ENCODE data around the gene CCL4L2.
A peak's percentile ranks its signal among the peaks of the same experiment; 100 is the strongest.
"Not testable (repeated sequence)": the region's sequence is repeated elsewhere in the genome, so short reads cannot be mapped to it uniquely, and the experiment has no call there.

CCL4L2 gene

DNA sequence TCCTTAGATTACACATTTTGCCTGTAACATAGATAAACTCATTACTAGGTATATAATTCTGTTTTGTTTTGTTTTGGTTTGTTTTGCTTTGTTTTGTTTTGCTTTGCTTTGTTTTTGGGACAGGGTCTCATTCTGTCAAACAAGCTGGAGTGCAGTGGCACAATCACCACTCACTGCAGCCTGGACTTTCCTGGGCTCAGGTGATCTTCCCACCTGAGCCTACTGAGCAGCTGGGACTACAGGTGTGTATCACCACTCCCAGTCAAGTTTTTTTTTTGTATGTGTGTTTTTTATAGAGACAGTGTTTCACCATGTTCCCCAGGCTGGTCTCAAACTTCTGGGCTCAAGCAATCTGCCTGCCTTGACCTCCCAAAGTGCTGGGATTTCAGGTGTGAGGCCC is 1.3 kb upstream of the CCL4L2 start:
- no peak for DNase-seq (ENCODE audit: low read depth in 1 of 2, low spot score in 1 of 2)
- Histone ChIP-seq H3K27me3 (ENCODE audit: insufficient read depth, poor library complexity, severe bottlenecking) (no peaks in the 10 kb centered on the region), H3K4me3 (replicated peaks; ENCODE audit: insufficient read depth, low read length) (no peak overlapping the region), H3K27ac (replicated peaks) (no peak overlapping the region)
- TF ChIP-seq POLR2AphosphoS5 (IDR thresholded peaks at IDR 0.05; ENCODE audit: low read depth) (no peak), CTCF (IDR thresholded peaks at IDR 0.05; ENCODE audit: insufficient read depth, low read length) (no peak), GABPA (IDR thresholded peaks at IDR 0.05; ENCODE audit: low read depth) (no peak), SPI1 (IDR thresholded peaks at IDR 0.05; ENCODE audit: borderline replicate concordance, low read depth) (no peak)
- TF ChIP-seq, protein P1, sequence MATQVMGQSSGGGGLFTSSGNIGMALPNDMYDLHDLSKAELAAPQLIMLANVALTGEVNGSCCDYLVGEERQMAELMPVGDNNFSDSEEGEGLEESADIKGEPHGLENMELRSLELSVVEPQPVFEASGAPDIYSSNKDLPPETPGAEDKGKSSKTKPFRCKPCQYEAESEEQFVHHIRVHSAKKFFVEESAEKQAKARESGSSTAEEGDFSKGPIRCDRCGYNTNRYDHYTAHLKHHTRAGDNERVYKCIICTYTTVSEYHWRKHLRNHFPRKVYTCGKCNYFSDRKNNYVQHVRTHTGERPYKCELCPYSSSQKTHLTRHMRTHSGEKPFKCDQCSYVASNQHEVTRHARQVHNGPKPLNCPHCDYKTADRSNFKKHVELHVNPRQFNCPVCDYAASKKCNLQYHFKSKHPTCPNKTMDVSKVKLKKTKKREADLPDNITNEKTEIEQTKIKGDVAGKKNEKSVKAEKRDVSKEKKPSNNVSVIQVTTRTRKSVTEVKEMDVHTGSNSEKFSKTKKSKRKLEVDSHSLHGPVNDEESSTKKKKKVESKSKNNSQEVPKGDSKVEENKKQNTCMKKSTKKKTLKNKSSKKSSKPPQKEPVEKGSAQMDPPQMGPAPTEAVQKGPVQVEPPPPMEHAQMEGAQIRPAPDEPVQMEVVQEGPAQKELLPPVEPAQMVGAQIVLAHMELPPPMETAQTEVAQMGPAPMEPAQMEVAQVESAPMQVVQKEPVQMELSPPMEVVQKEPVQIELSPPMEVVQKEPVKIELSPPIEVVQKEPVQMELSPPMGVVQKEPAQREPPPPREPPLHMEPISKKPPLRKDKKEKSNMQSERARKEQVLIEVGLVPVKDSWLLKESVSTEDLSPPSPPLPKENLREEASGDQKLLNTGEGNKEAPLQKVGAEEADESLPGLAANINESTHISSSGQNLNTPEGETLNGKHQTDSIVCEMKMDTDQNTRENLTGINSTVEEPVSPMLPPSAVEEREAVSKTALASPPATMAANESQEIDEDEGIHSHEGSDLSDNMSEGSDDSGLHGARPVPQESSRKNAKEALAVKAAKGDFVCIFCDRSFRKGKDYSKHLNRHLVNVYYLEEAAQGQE (IDR thresholded peaks at IDR 0.05; ENCODE audit: insufficient replicate concordance, low read depth) = no peak

DNA sequence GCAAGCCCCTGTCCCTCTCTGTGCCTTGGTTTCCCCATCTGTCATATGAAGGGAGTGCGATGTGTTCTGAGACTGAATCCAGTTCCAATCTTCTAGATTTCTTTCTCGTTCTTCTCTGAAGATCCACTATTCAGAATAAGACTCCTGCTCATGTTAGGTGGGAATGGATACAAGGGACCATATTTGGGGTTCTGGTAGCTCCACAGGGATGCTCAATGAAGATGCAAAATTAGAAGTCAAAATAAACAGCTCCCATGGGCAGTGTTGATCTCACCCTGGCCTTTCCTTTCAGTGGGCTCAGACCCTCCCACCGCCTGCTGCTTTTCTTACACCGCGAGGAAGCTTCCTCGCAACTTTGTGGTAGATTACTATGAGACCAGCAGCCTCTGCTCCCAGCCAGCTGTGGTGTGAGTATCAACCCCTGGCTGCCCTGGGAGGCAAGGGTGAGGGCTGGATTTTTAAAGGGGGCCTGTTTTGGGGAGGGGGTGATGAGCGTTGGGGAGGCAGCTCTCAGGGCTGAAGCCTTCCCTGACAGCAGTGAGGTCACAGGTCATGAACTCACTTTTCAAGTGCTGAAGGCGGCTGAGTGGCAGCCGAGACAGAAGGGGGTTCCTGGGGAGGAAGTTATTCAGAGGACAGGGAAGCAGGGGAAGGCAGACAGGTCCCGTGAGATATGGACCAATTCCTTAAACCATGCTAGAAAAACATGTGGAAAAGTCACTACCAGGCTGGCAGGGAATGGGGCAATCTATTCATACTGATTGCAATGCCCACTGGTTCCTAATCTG is 815 bp downstream of the CCL4L2 start:
- H3K27ac ChIP-seq (replicated peaks) = peak overlapping the region; percentile 41
- H3K4me3 ChIP-seq (replicated peaks; ENCODE audit: insufficient read depth, low read length); H3K27me3 ChIP-seq (ENCODE audit: insufficient read depth, poor library complexity, severe bottlenecking); DNase-seq (ENCODE audit: low read depth in 1 of 2, low spot score in 1 of 2): not testable (repeated sequence)

GRCh38 chr17:36212272-36212605 is 1.4 kb downstream of the CCL4L2 start:
- Histone ChIP-seq H3K4me3 (replicated peaks; ENCODE audit: insufficient read depth, low read length) (no peak overlapping the region), H3K27me3 (ENCODE audit: insufficient read depth, poor library complexity, severe bottlenecking) (no peaks in the 10 kb centered on the region), H3K27ac (replicated peaks) (no peak overlapping the region)
- no peak for DNase-seq (ENCODE audit: low read depth in 1 of 2, low spot score in 1 of 2)
- TF ChIP-seq CTCF (IDR thresholded peaks at IDR 0.05; ENCODE audit: insufficient read depth, low read length) (no peak), POLR2AphosphoS5 (IDR thresholded peaks at IDR 0.05; ENCODE audit: low read depth) (no peak; the same call in 1 of the 2 replicates), SPI1 (IDR thresholded peaks at IDR 0.05; ENCODE audit: borderline replicate concordance, low read depth) (no peak), GABPA (IDR thresholded peaks at IDR 0.05; ENCODE audit: low read depth) (no peak)
- TF ChIP-seq, protein P1 (IDR thresholded peaks at IDR 0.05; ENCODE audit: insufficient replicate concordance, low read depth) = no peak

GRCh38 chr17:36212966-36213365 is 2.1 kb downstream of the CCL4L2 start:
- TF ChIP-seq SPI1 (IDR thresholded peaks at IDR 0.05; ENCODE audit: borderline replicate concordance, low read depth) = no peak; the same call in 1 of the 2 replicates
- 0 out of 2 replicates have a peak, but pooled peaks have one; percentile 15 for TF ChIP-seq POLR2AphosphoS5 (IDR thresholded peaks at IDR 0.05; ENCODE audit: low read depth)
- Histone ChIP-seq H3K4me3 (replicated peaks; ENCODE audit: insufficient read depth, low read length) (no peak overlapping the region), H3K27me3 (ENCODE audit: insufficient read depth, poor library complexity, severe bottlenecking) (no peaks in the 10 kb centered on the region), H3K27ac (replicated peaks) (peak overlapping the region; percentile 38; the same call in 1 of the 2 replicates)
- peak in 1 of 2 experiments; percentile 28 for DNase-seq (ENCODE audit: low read depth in 1 of 2, low spot score in 1 of 2)

DNA sequence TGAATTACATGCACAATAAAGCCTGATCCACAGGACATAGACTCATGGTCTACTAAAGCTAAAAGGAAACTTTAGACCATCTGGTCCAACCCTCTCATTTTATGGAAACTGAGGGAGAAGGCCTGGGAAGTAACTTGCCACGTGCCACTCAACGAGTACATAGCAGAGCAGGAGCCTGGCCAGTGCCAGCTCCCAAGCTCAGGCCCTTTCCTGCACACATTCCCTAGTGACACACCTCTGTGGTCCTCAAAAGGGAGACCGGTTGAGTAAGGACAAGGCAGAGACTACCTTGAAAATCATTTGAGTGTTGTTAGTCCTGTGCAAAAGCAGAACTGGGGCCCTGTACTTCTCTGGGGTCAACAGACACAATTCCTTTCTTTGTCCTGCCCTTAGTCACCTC is 2.8 kb downstream of the CCL4L2 start:
- no peak overlapping the region; the same call in 1 of the 2 replicates for H3K27ac ChIP-seq (replicated peaks)
- H3K27me3 ChIP-seq (ENCODE audit: insufficient read depth, poor library complexity, severe bottlenecking) = no peaks in the 10 kb centered on the region
- TF ChIP-seq POLR2AphosphoS5 (IDR thresholded peaks at IDR 0.05; ENCODE audit: low read depth) = no peak
- TF ChIP-seq GABPA (IDR thresholded peaks at IDR 0.05; ENCODE audit: low read depth) = no peak
- no peak for TF ChIP-seq CTCF (IDR thresholded peaks at IDR 0.05; ENCODE audit: insufficient read depth, low read length)
- TF ChIP-seq, protein P1 (IDR thresholded peaks at IDR 0.05; ENCODE audit: insufficient replicate concordance, low read depth) = no peak
- TF ChIP-seq SPI1 (IDR thresholded peaks at IDR 0.05; ENCODE audit: borderline replicate concordance, low read depth) = no peak
- H3K4me3 ChIP-seq (replicated peaks; ENCODE audit: insufficient read depth, low read length) = no peak overlapping the region
- DNase-seq (ENCODE audit: low read depth in 1 of 2, low spot score in 1 of 2) = no peak
